ENCODE data around the gene ABCB8.

ABCB8 gene

GRCh38 chr7:151087245-151088018 lies 59.2 kb downstream of the ABCB8 start:
- peak; percentile 65 for DNase-seq (ENCODE audit: low read depth)

GRCh38 chr7:151088019-151088855 lies 60.0 kb downstream of the ABCB8 start:
- peak; percentile 32 for DNase-seq (ENCODE audit: low read depth)

- DNase-seq (ENCODE audit: low read depth) = peak; percentile 77
Observed at GRCh38 chr7:151088856-151089699, 60.8 kb downstream of the ABCB8 start.

- DNase-seq (ENCODE audit: low read depth) = peak; percentile 18
Observed at GRCh38 chr7:151089893-151090730, 61.9 kb downstream of the ABCB8 start.

- DNase-seq (ENCODE audit: low read depth) = no peak
Observed at GRCh38 chr7:151091003-151091402, 62.8 kb downstream of the ABCB8 start.

GRCh38 chr7:151091431-151091830 lies 63.2 kb downstream of the ABCB8 start:
- DNase-seq (ENCODE audit: low read depth) = no peak

- no peak for DNase-seq (ENCODE audit: low read depth)
Observed at GRCh38 chr7:151091988-151092387, 63.7 kb downstream of the ABCB8 start.

GRCh38 chr7:151093748-151094147 lies 65.5 kb downstream of the ABCB8 start:
- no peak for DNase-seq (ENCODE audit: low read depth)

GRCh38 chr7:151094675-151095074 lies 66.4 kb downstream of the ABCB8 start:
- DNase-seq (ENCODE audit: low read depth) = no peak

- DNase-seq (ENCODE audit: low read depth) = no peak
Observed at GRCh38 chr7:151095123-151095797, 67.0 kb downstream of the ABCB8 start.

- DNase-seq (ENCODE audit: low read depth) = no peak
Observed at GRCh38 chr7:151095828-151096475, 67.7 kb downstream of the ABCB8 start.

Data from iris pigment epithelial cell (primary cell).